ENCODE data around the gene TTC5. TPM values are rescaled to one million over a fixed set of nuclear protein-coding genes. Genes with fewer than 3 reads are reported as not detected.
"Not testable (repeated sequence)": the region's sequence is repeated elsewhere in the genome, so short reads cannot be mapped to it uniquely, and the experiment has no call there.

Gene TTC5
- total RNA-seq, 1 donor from 2014 or later = 15.1 TPM

- H3K27ac ChIP-seq = peak overlapping the region; percentile 7
- H3K9me3 Mint-ChIP-seq = no peaks in the 10 kb centered on the region
- TF ChIP-seq CTCF (IDR thresholded peaks at IDR 0.05) (peak; percentile 16), EZH2phosphoT487 (IDR thresholded peaks at IDR 0.05) (no peak)
These were observed 38.1 kb upstream of the TTC5 start for GRCh38 chr14:20343862-20344220.

GRCh38 chr14:20343092-20343861 is 37.5 kb upstream of the TTC5 start, which contains the start of gene PARP2:
PARP2 (plus strand) TSS chr14:20343635; CDS start chr14:20343642, 7 bp downstream.
- H3K4me1 ChIP-seq = peaks cover 3% of the 10 kb centered on the region
- peak within 1 kb of the TSS; percentile 83 for H3K9ac ChIP-seq
- no peaks in the 10 kb centered on the region for H3K27me3 ChIP-seq
- TF ChIP-seq EZH2 (IDR thresholded peaks at IDR 0.05) (no peak), CTCF (IDR thresholded peaks at IDR 0.05) (no peak), EZH2phosphoT487 (IDR thresholded peaks at IDR 0.05) (no peak)
- Mint-ChIP-seq H3K4me3 (peak within 1 kb of the TSS; percentile 94), H3K4me1 (peaks cover 10% of the 10 kb centered on the region), H3K9me3 (no peaks in the 10 kb centered on the region), H3K36me3 (peaks cover 10% of the 10 kb centered on the region), H3K27ac (peak within 1 kb of the TSS; percentile 98), H3K27me3 (ENCODE audit: insufficient read depth, low read depth) (no peaks in the 10 kb centered on the region)
- H2AFZ ChIP-seq (replicated peaks) = peak within 1 kb of the TSS; percentile 91
- peak within 1 kb of the TSS; percentile 95 for H3K27ac ChIP-seq
- H3K9me3 ChIP-seq (ENCODE audit: low read depth) = no peaks in the 10 kb centered on the region
- H3K79me2 ChIP-seq (ENCODE audit: low read depth) = peaks cover 19% of the 10 kb centered on the region
- peaks cover 8% of the 10 kb centered on the region for H3K36me3 ChIP-seq
- H3K4me3 ChIP-seq = peak within 1 kb of the TSS; percentile 76
- peak; percentile 99 for DNase-seq (ENCODE audit: low spot score)
- H3F3A ChIP-seq (ENCODE audit: low read depth) = peaks cover 25% of the 10 kb centered on the region
- no peaks in the 10 kb centered on the region for H4K20me1 ChIP-seq (ENCODE audit: low read depth)
- peak within 1 kb of the TSS; percentile 79 for H3K4me2 ChIP-seq

More at GRCh38 chr14:20343862-20344220, 38.1 kb upstream of the TTC5 start:
- Mint-ChIP-seq H3K4me3 (peak overlapping the region; percentile 94), H3K36me3 (peaks cover 10% of the 10 kb centered on the region), H3K27ac (peak overlapping the region; percentile 98), H3K4me1 (peaks cover 10% of the 10 kb centered on the region), H3K27me3 (ENCODE audit: insufficient read depth, low read depth) (no peaks in the 10 kb centered on the region)
- H3K9ac ChIP-seq = peak overlapping the region; percentile 83
- no peak for DNase-seq (ENCODE audit: low spot score)
- peaks cover 3% of the 10 kb centered on the region for H3K4me1 ChIP-seq
- peaks cover 8% of the 10 kb centered on the region for H3K36me3 ChIP-seq
- peak overlapping the region; percentile 91 for H2AFZ ChIP-seq (replicated peaks)
- peaks cover 25% of the 10 kb centered on the region for H3F3A ChIP-seq (ENCODE audit: low read depth)
- H3K79me2 ChIP-seq (ENCODE audit: low read depth) = peaks cover 19% of the 10 kb centered on the region
- H3K4me2 ChIP-seq = peak overlapping the region; percentile 75
- H3K9me3 ChIP-seq (ENCODE audit: low read depth) = no peaks in the 10 kb centered on the region
- no peaks in the 10 kb centered on the region for H3K27me3 ChIP-seq
- H3K4me3 ChIP-seq = peak overlapping the region; percentile 76
- no peaks in the 10 kb centered on the region for H4K20me1 ChIP-seq (ENCODE audit: low read depth)

GRCh38 chr14:20341646-20342045 is 35.9 kb upstream of the TTC5 start:
- H3F3A ChIP-seq (ENCODE audit: low read depth) = peaks cover 25% of the 10 kb centered on the region
- H3K9me3 ChIP-seq (ENCODE audit: low read depth) = no peaks in the 10 kb centered on the region
- peaks cover 3% of the 10 kb centered on the region for H3K4me1 ChIP-seq
- peak overlapping the region; percentile 94 for H3K4me3 Mint-ChIP-seq
- H3K27me3 ChIP-seq = no peaks in the 10 kb centered on the region
- H3K27ac ChIP-seq = no peak overlapping the region
- H4K20me1 ChIP-seq (ENCODE audit: low read depth) = no peaks in the 10 kb centered on the region
- no peaks in the 10 kb centered on the region for H3K9me3 Mint-ChIP-seq
- peak overlapping the region; percentile 76 for H3K4me3 ChIP-seq
- H3K27me3 Mint-ChIP-seq (ENCODE audit: insufficient read depth, low read depth) = no peaks in the 10 kb centered on the region
- H3K79me2 ChIP-seq (ENCODE audit: low read depth) = peaks cover 19% of the 10 kb centered on the region
- DNase-seq (ENCODE audit: low spot score) = no peak
- H3K4me2 ChIP-seq = peak overlapping the region; percentile 79
- H2AFZ ChIP-seq (replicated peaks) = peak overlapping the region; percentile 87
- H3K27ac Mint-ChIP-seq = no peak overlapping the region
- peaks cover 7% of the 10 kb centered on the region for H3K36me3 Mint-ChIP-seq
- peaks cover 10% of the 10 kb centered on the region for H3K4me1 Mint-ChIP-seq
- TF ChIP-seq EZH2phosphoT487 (IDR thresholded peaks at IDR 0.05) (no peak), EZH2 (IDR thresholded peaks at IDR 0.05) (no peak), CTCF (IDR thresholded peaks at IDR 0.05) (no peak)
- H3K9ac ChIP-seq = no peak overlapping the region
- no peaks in the 10 kb centered on the region for H3K36me3 ChIP-seq

- H4K20me1 ChIP-seq (ENCODE audit: low read depth); H3K9ac ChIP-seq; H3K4me1 ChIP-seq; H3K9me3 ChIP-seq (ENCODE audit: low read depth); H3K27ac ChIP-seq; H3K27me3 ChIP-seq; H3K27ac Mint-ChIP-seq; H3K9me3 Mint-ChIP-seq; H3K27me3 Mint-ChIP-seq (ENCODE audit: insufficient read depth, low read depth); DNase-seq (ENCODE audit: low spot score); H3K4me3 ChIP-seq; H3K4me2 ChIP-seq; H2AFZ ChIP-seq (replicated peaks); H3K36me3 ChIP-seq; H3K36me3 Mint-ChIP-seq; H3K4me1 Mint-ChIP-seq: not testable (repeated sequence)
- H3K79me2 ChIP-seq (ENCODE audit: low read depth) = peaks cover 19% of the 10 kb centered on the region
- peaks cover 25% of the 10 kb centered on the region for H3F3A ChIP-seq (ENCODE audit: low read depth)
- peak overlapping the region; percentile 72 for H3K4me3 Mint-ChIP-seq
These were observed 35.3 kb upstream of the TTC5 start for GRCh38 chr14:20341032-20341431.
